Hematopoietic multipotent progenitor cell treated with erythropoietin and hydrocortisone succinate and interleukin-3 and kit ligand, for 6 days (in vitro differentiated cells): ENCODE data around the gene PAK3.

ENCODE experiments used
- DNase-seq: peaks from one replicate; pipeline ENCODE4 v3.0.0-alpha.2; 2015

PAK3 gene

GRCh38 chrX:111133389-111133788, 37.4 kb downstream of the PAK3 start:
- DNase-seq = no peak

GRCh38 chrX:111145878-111146277, 49.9 kb downstream of the PAK3 start:
- DNase-seq = no peak

- no peak for DNase-seq
Observed at GRCh38 chrX:111151764-111152163, 55.8 kb downstream of the PAK3 start.

- no peak for DNase-seq
Observed at GRCh38 chrX:111159232-111159631, 63.2 kb downstream of the PAK3 start.

- DNase-seq = peak; percentile 12
Observed at GRCh38 chrX:111164728-111165127, 68.7 kb downstream of the PAK3 start.

GRCh38 chrX:111165902-111166301, 69.9 kb downstream of the PAK3 start:
- DNase-seq = no peak

GRCh38 chrX:111167334-111167733, 71.3 kb downstream of the PAK3 start:
- no peak for DNase-seq

- peak; percentile 19 for DNase-seq
Observed at GRCh38 chrX:111168314-111168713, 72.3 kb downstream of the PAK3 start.

GRCh38 chrX:111169141-111169540, 73.2 kb downstream of the PAK3 start:
- DNase-seq = no peak

GRCh38 chrX:111170017-111170416, 74.0 kb downstream of the PAK3 start:
- DNase-seq = peak; percentile 16

GRCh38 chrX:111180750-111181240, 84.8 kb downstream of the PAK3 start:
- no peak for DNase-seq

GRCh38 chrX:111181951-111182350, 86.0 kb downstream of the PAK3 start:
- DNase-seq = no peak

GRCh38 chrX:111182997-111183396, 87.0 kb downstream of the PAK3 start:
- DNase-seq = no peak

- DNase-seq = no peak
Observed at GRCh38 chrX:111191598-111191997, 95.6 kb downstream of the PAK3 start.

- no peak for DNase-seq
Observed at GRCh38 chrX:111199505-111199904, 103.5 kb downstream of the PAK3 start.

GRCh38 chrX:111200327-111200726, 104.3 kb downstream of the PAK3 start:
- no peak for DNase-seq

GRCh38 chrX:111207851-111208250, 111.9 kb downstream of the PAK3 start:
- DNase-seq = no peak

- DNase-seq = no peak
Observed at GRCh38 chrX:111216293-111216801, 120.4 kb downstream of the PAK3 start.

- peak; percentile 22 for DNase-seq
Observed at GRCh38 chrX:111244235-111244750, 148.3 kb downstream of the PAK3 start.

- DNase-seq = no peak
Observed at GRCh38 chrX:111254896-111255693, 159.1 kb downstream of the PAK3 start.

GRCh38 chrX:111257733-111258132, 161.7 kb downstream of the PAK3 start:
- no peak for DNase-seq

GRCh38 chrX:111259559-111259958, 163.6 kb downstream of the PAK3 start:
- no peak for DNase-seq

- DNase-seq = no peak
Observed at GRCh38 chrX:111260451-111260850, 164.5 kb downstream of the PAK3 start.

- DNase-seq = no peak
Observed at GRCh38 chrX:111262086-111262485, 166.1 kb downstream of the PAK3 start.
